HT1080 (cell line): Measurements from ENCODE around the gene DNAJC6. TPM values are rescaled to one million over a fixed set of nuclear protein-coding genes. Genes with fewer than 3 reads are reported as not detected.

ENCODE experiments used
- small RNA-seq: library from RNA; depleted of rRNA; stranded (forward); fragments of <200 nt; gene quantifications from one replicate; pipeline ENCODE3, GENCODE V24; 2014
- total RNA-seq: library from RNA; depleted of rRNA; stranded (reverse); fragments of >200 nt; shearing (Covaris generic); gene quantifications from 2 replicates; pipeline ENCODE4 v1.2.3, GENCODE V29; 2014; rRNA removed

The DNAJC6 gene
- total RNA-seq, 1 experiment from 2014 or later = 3.3 TPM

Small RNA genes within 50 kb of the gene (small RNA-seq; reads per million reads assigned to genes)
- gene COX6CP13 (not detected), gene RNU2-15P (not detected)

Other genes starting within 250 kb of the DNAJC6 start
- gene AK4, start 161.3 kb upstream of the DNAJC6 start, total RNA-seq = 28.3 and 39.2 TPM in 2 replicates
- 1.2 and 1.5 TPM in 2 replicates for gene LEPR, start 111.1 kb downstream of the DNAJC6 start, total RNA-seq
- gene LEPROT, start 111.1 kb downstream of the DNAJC6 start, total RNA-seq = 26.6 and 30.1 TPM in 2 replicates